ENCODE measurements around the gene TBC1D22B. TPM values are rescaled to one million over a fixed set of nuclear protein-coding genes. Genes with fewer than 3 reads are reported as not detected.

Gene TBC1D22B
- total and polyA plus RNA-seq, 2 of the 13 experiments (the other 11 are each of a cell fraction or from before 2014, with no cell fraction given), result 9.7 to 12.9 TPM

- TF ChIP-seq, protein P1, sequence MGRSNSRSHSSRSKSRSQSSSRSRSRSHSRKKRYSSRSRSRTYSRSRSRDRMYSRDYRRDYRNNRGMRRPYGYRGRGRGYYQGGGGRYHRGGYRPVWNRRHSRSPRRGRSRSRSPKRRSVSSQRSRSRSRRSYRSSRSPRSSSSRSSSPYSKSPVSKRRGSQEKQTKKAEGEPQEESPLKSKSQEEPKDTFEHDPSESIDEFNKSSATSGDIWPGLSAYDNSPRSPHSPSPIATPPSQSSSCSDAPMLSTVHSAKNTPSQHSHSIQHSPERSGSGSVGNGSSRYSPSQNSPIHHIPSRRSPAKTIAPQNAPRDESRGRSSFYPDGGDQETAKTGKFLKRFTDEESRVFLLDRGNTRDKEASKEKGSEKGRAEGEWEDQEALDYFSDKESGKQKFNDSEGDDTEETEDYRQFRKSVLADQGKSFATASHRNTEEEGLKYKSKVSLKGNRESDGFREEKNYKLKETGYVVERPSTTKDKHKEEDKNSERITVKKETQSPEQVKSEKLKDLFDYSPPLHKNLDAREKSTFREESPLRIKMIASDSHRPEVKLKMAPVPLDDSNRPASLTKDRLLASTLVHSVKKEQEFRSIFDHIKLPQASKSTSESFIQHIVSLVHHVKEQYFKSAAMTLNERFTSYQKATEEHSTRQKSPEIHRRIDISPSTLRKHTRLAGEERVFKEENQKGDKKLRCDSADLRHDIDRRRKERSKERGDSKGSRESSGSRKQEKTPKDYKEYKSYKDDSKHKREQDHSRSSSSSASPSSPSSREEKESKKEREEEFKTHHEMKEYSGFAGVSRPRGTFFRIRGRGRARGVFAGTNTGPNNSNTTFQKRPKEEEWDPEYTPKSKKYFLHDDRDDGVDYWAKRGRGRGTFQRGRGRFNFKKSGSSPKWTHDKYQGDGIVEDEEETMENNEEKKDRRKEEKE (IDR thresholded peaks at IDR 0.05), result no peak
- no peak for TF ChIP-seq FOXO1 (CRISPR knock-in tag; IDR thresholded peaks at IDR 0.05)
- TF ChIP-seq SETDB1 (CRISPR knock-in tag; IDR thresholded peaks at IDR 0.05; ENCODE audit: borderline replicate concordance), result no peak
- TF ChIP-seq, protein P2, sequence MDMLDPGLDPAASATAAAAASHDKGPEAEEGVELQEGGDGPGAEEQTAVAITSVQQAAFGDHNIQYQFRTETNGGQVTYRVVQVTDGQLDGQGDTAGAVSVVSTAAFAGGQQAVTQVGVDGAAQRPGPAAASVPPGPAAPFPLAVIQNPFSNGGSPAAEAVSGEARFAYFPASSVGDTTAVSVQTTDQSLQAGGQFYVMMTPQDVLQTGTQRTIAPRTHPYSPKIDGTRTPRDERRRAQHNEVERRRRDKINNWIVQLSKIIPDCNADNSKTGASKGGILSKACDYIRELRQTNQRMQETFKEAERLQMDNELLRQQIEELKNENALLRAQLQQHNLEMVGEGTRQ (IDR thresholded peaks at IDR 0.05; ENCODE audit: low read depth, low read length), result no peak
- TF ChIP-seq, protein P2 (CRISPR knock-in tag; IDR thresholded peaks at IDR 0.05; ENCODE audit: borderline replicate concordance), result no peak
- no peak for TF ChIP-seq ZNF34 (CRISPR knock-in tag; IDR thresholded peaks at IDR 0.05; ENCODE audit: borderline replicate concordance)
- no peak for TF ChIP-seq NFE2L2 (IDR thresholded peaks at IDR 0.05; ENCODE audit: low read length)
- TF ChIP-seq, protein P3, sequence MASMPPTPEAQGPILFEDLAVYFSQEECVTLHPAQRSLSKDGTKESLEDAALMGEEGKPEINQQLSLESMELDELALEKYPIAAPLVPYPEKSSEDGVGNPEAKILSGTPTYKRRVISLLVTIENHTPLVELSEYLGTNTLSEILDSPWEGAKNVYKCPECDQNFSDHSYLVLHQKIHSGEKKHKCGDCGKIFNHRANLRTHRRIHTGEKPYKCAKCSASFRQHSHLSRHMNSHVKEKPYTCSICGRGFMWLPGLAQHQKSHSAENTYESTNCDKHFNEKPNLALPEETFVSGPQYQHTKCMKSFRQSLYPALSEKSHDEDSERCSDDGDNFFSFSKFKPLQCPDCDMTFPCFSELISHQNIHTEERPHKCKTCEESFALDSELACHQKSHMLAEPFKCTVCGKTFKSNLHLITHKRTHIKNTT (CRISPR knock-in tag; IDR thresholded peaks at IDR 0.05), result no peak
- peak; percentile 46; the same call in 1 of the 2 replicates for TF ChIP-seq KAT8 (CRISPR knock-in tag; IDR thresholded peaks at IDR 0.05)
- no peak for TF ChIP-seq ZNF251 (CRISPR knock-in tag; IDR thresholded peaks at IDR 0.05)
- no peak for TF ChIP-seq U2AF2 (IDR thresholded peaks at IDR 0.05; ENCODE audit: low read depth, low read length)
- no peak for TF ChIP-seq SOX13 (IDR thresholded peaks at IDR 0.05)
- TF ChIP-seq SOX13 (CRISPR knock-in tag; conservative IDR thresholded peaks at IDR 0.05 in 1 of 2, IDR thresholded peaks at IDR 0.05 in 1 of 2), result peak in 1 of 2 experiments; percentile 46; a peak in 1 of 4 replicates
- no peak for TF ChIP-seq SP5 (CRISPR knock-in tag; IDR thresholded peaks at IDR 0.05; ENCODE audit: borderline replicate concordance, low read depth)
- TF ChIP-seq EP300 (IDR thresholded peaks at IDR 0.05; ENCODE audit: low read depth in 2 of 2, low read length in 2 of 2), result no peak
- no peak for TF ChIP-seq EP300 (CRISPR knock-in tag; IDR thresholded peaks at IDR 0.05; ENCODE audit: borderline replicate concordance)
- TF ChIP-seq, protein P4, sequence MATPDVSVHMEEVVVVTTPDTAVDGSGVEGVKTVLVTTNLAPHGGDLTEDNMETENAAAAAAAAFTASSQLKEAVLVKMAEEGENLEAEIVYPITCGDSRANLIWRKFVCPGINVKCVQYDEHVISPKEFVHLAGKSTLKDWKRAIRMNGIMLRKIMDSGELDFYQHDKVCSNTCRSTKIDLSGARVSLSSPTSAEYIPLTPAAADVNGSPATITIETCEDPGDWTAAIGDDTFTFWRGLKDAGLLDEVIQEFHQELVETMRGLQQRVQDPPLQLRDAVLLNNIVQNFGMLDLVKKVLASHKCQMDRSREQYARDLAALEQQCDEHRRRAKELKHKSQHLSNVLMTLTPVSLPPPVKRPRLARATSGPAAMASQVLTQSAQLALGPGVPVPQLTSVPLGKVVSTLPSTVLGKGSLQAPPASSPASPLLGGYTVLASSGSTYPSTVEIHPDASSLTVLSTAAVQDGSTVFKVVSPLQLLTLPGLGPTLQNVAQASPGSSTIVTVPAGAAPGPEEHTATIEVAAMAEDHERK (CRISPR knock-in tag; IDR thresholded peaks at IDR 0.05; ENCODE audit: low read depth), result no peak
- 0 out of 4 replicates have a peak, but pooled peaks of 1 of the 2 experiments have one; percentile 48 for TF ChIP-seq HMGXB4 (CRISPR knock-in tag; IDR thresholded peaks at IDR 0.05; ENCODE audit: borderline replicate concordance in 1 of 2, low read depth in 1 of 2)
- no peak for TF ChIP-seq ZNF17 (CRISPR knock-in tag; IDR thresholded peaks at IDR 0.05)
- no peak for TF ChIP-seq SRSF4 (IDR thresholded peaks at IDR 0.05; ENCODE audit: low read depth, low read length, poor library complexity, severe bottlenecking)
- no peak for TF ChIP-seq ARHGAP35 (CRISPR knock-in tag; IDR thresholded peaks at IDR 0.05; ENCODE audit: borderline replicate concordance)
These were observed 124.0 kb downstream of the TBC1D22B start (continued) for GRCh38 chr6:37381579-37381978.

Data from HepG2 (cell line).